ENCODE data around the gene DMRT2. TPM values are rescaled to one million over a fixed set of nuclear protein-coding genes. Genes with fewer than 3 reads are reported as not detected.

Gene DMRT2
- total RNA-seq, 1 donor from 2014 or later, result 0.17 TPM

DNA sequence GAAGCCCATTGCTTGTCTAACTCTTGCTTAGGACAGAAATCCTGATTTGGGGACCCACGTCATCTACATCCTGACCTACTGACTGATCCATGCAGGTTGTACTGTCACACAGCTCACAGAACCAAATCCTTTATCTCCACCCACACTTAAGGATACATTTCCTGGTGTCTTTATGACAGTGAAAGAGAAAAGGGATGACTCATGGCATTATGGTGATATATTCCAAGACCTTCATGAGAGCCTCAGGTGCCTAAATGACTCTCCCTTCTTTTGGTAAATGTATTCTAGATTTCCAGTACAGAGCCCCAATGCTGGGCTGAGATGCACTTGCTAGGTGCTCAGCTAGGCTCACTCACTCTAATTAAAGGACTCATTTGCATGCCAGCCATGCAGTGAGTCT is 26.0 kb upstream of the DMRT2 start:
- H3K4me3 ChIP-seq (ENCODE audit: low read depth, low read length), result no peak overlapping the region
- H3K36me3 ChIP-seq (ENCODE audit: control insufficient read depth, insufficient read depth, low read length), result no peaks in the 10 kb centered on the region
- DNase-seq (ENCODE audit: low read depth), result no peak
- H3K27me3 ChIP-seq (ENCODE audit: control insufficient read depth, insufficient read depth, low read length), result no peaks in the 10 kb centered on the region
- TF ChIP-seq, protein P1, sequence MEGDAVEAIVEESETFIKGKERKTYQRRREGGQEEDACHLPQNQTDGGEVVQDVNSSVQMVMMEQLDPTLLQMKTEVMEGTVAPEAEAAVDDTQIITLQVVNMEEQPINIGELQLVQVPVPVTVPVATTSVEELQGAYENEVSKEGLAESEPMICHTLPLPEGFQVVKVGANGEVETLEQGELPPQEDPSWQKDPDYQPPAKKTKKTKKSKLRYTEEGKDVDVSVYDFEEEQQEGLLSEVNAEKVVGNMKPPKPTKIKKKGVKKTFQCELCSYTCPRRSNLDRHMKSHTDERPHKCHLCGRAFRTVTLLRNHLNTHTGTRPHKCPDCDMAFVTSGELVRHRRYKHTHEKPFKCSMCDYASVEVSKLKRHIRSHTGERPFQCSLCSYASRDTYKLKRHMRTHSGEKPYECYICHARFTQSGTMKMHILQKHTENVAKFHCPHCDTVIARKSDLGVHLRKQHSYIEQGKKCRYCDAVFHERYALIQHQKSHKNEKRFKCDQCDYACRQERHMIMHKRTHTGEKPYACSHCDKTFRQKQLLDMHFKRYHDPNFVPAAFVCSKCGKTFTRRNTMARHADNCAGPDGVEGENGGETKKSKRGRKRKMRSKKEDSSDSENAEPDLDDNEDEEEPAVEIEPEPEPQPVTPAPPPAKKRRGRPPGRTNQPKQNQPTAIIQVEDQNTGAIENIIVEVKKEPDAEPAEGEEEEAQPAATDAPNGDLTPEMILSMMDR (IDR thresholded peaks at IDR 0.05; ENCODE audit: insufficient read depth, low read length, poor library complexity, severe bottlenecking), result no peak

DNA sequence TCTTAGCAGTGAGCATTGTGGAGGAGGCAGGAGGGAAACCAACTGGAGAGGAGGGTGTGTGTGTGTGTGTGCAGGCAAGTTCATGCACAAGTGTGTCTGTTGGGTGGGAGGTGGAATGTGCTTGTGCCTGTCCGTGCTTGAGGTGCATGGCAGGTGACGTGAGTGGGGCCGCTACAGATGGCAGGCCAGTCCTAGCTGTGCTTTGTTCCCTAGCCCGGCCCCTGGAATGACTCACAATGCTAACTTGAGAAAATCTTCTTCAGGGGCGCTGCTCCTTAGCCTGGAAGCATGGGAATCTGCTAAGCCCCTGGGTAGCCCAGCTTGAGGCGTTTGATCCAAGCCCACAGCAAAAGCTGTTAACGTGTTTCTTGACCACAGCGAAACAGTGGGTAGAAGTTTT is 25.0 kb upstream of the DMRT2 start:
- Histone ChIP-seq H3K27me3 (ENCODE audit: control insufficient read depth, insufficient read depth, low read length) (peaks cover 2% of the 10 kb centered on the region), H3K36me3 (ENCODE audit: control insufficient read depth, insufficient read depth, low read length) (no peaks in the 10 kb centered on the region), H3K4me3 (ENCODE audit: low read depth, low read length) (no peak overlapping the region)
- no peak for DNase-seq (ENCODE audit: low read depth)
- TF ChIP-seq, protein P1 (IDR thresholded peaks at IDR 0.05; ENCODE audit: insufficient read depth, low read length, poor library complexity, severe bottlenecking), result no peak

DNA sequence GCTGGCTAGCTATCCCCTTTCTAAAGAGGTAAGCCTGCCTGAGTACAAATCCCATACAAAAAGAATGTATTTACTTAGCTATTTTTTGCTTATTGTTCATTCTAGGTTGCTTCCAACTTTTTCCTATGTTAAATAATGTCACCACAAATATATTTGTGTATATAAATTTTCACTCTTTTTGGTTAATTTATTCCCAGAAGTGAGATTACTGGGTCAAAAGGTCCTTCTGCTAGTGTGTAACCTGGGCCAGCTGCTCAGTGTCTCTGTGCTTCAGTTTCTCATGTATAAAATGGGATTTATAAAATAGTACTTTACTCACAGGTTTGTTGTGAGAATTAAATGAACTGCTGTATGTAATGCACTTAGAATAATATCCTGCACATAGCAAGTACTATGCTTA is 23.9 kb upstream of the DMRT2 start:
- Histone ChIP-seq H3K27me3 (ENCODE audit: control insufficient read depth, insufficient read depth, low read length) (peaks cover 2% of the 10 kb centered on the region), H3K4me3 (ENCODE audit: low read depth, low read length) (no peak overlapping the region), H3K36me3 (ENCODE audit: control insufficient read depth, insufficient read depth, low read length) (no peaks in the 10 kb centered on the region)
- TF ChIP-seq, protein P1 (IDR thresholded peaks at IDR 0.05; ENCODE audit: insufficient read depth, low read length, poor library complexity, severe bottlenecking), result no peak
- DNase-seq (ENCODE audit: low read depth), result no peak

DNA sequence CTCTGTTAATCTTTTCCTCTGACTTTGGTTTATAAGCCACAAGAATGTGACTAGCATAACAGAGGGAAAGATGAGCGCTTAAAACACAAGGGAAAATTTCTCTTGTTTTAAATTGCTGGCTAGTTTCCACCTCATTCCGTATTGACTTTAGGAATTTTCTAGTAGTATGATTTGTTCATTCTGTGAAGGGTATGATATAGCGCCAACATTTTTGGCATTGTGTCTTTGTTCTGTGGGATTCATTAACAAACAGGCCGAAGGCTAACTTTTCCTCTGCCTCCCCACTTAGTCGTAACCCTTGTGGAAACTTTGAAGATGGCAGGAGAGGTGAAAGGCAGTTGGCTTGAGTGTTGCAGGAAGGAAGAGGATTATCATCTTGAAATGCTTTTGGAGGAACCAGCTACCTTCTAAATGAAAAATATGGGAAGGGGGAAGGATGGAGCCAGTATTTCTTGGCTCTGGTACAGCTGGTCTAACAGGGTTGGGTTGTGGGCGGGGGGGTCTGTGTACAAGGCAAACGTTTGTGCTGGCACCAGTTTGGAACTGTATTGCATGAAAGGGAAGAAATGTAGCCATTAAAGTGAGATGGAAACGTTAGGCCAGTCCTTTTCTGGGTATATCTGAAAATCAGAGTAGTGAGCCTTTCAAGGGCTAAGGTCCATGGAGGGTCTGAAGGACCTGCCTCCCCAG is 21.5 kb upstream of the DMRT2 start:
- TF ChIP-seq, protein P1 (IDR thresholded peaks at IDR 0.05; ENCODE audit: insufficient read depth, low read length, poor library complexity, severe bottlenecking), result no peak
- Histone ChIP-seq H3K4me3 (ENCODE audit: low read depth, low read length) (no peak overlapping the region), H3K27me3 (ENCODE audit: control insufficient read depth, insufficient read depth, low read length) (peaks cover 8% of the 10 kb centered on the region), H3K36me3 (ENCODE audit: control insufficient read depth, insufficient read depth, low read length) (no peaks in the 10 kb centered on the region)
- no peak for DNase-seq (ENCODE audit: low read depth)

DNA sequence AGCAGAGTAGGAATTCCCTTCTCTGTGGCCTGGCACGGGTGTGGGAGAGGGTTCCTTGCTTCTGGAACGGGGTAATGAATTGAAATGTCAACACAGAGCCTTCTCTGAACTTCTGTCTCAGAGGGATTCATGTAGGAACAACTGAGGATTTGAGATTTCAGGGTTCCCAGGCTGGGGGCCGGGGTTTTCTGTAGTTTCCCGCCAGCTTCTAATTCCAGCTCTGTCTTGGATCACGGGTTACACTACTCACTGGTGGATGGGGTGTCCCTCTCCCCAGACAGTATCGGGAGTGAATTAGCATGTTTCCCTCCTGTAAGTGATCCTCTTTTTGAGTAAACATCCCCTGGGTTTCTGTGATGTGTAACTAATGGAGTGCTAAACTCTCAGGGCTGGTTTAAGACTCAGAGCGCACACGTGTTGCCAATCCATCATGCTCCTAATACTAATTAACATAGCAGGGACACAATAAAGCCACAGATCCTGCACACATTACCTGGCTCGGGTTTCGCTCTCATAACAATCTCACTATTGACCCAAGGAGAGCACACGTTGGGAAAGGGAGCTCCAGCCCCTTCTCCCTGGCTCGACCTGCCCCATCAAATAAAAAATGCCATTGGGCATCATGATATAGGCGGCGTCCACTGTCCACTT is 18.1 kb upstream of the DMRT2 start:
- TF ChIP-seq, protein P1 (IDR thresholded peaks at IDR 0.05; ENCODE audit: insufficient read depth, low read length, poor library complexity, severe bottlenecking), result no peak
- no peak overlapping the region for H3K4me3 ChIP-seq (ENCODE audit: low read depth, low read length)
- peaks cover 11% of the 10 kb centered on the region for H3K27me3 ChIP-seq (ENCODE audit: control insufficient read depth, insufficient read depth, low read length)
- DNase-seq (ENCODE audit: low read depth), result no peak
- no peaks in the 10 kb centered on the region for H3K36me3 ChIP-seq (ENCODE audit: control insufficient read depth, insufficient read depth, low read length)

All from kidney epithelial cell (primary cell).